Natural killer cell (primary cell): ENCODE data around the gene SYNGR2. TPM values are rescaled to one million over a fixed set of nuclear protein-coding genes. Genes with fewer than 3 reads are reported as not detected.

Experiments
- ATAC-seq, 3 donors: fragments of 150-1000 bp in 2 of 3; fragments of 200-7000 bp in 1 of 3; cut with Tn5 transposase; 1 replicate in 1 of 3; 2 replicates in 2 of 3; pipeline ENCODE4 v1.10.0; 2021; ENCODE audit warnings: mild to moderate bottlenecking in 2 of 3, moderate library complexity in 2 of 3
- DNase-seq, 2 donors: peaks; one replicate each; pipeline versions ENCODE4 v3.0.0 to v3.0.0-alpha.2; 2013 to 2021; ENCODE audit warnings: mixed read lengths in 1 of 2
- H3K27ac ChIP-seq: one replicate; pipeline ENCODE4 v1.5.1; 2013; ENCODE audit warnings: mild to moderate bottlenecking, low read length
- H3K27me3 ChIP-seq: one replicate; pipeline ENCODE4 v1.6.1; 2013; ENCODE audit warnings: low read length; ENCODE audit not compliant: control insufficient read depth, insufficient read depth
- H3K36me3 ChIP-seq: one replicate; pipeline ENCODE4 v1.6.1; 2013; ENCODE audit warnings: low read length; ENCODE audit not compliant: control insufficient read depth, insufficient read depth
- H3K4me1 ChIP-seq: one replicate; pipeline ENCODE4 v1.6.1; 2013; ENCODE audit warnings: low read length; ENCODE audit not compliant: control insufficient read depth, insufficient read depth
- H3K4me3 ChIP-seq: one replicate; pipeline ENCODE4 v1.5.1; 2013; ENCODE audit warnings: low read length
- H3K9me3 ChIP-seq: one replicate; pipeline ENCODE4 v1.6.1; 2013; ENCODE audit warnings: low read length; ENCODE audit not compliant: control insufficient read depth, insufficient read depth
- H3K27ac Mint-ChIP-seq, 2 donors: one replicate each; pipeline ENCODE4 v1.8.0; 2022; ENCODE audit warnings: mild to moderate bottlenecking in 2 of 2, mixed read lengths in 2 of 2, moderate library complexity in 1 of 2
- H3K27me3 Mint-ChIP-seq, 2 donors: one replicate each; pipeline ENCODE4 v1.8.0; 2022; ENCODE audit warnings: low read depth in 2 of 2, mixed read lengths in 2 of 2
- H3K36me3 Mint-ChIP-seq: one replicate; pipeline ENCODE4 v1.8.0; 2022; ENCODE audit warnings: mixed read lengths
- H3K4me1 Mint-ChIP-seq, 2 donors: one replicate each; pipeline ENCODE4 v1.8.0; 2022; ENCODE audit warnings: mixed read lengths in 2 of 2
- H3K4me3 Mint-ChIP-seq: one replicate; pipeline ENCODE4 v1.8.0; 2022; ENCODE audit warnings: mild to moderate bottlenecking, moderate library complexity, mixed read lengths
- H3K9me3 Mint-ChIP-seq, 2 donors: one replicate each; pipeline ENCODE4 v1.8.0; 2022; ENCODE audit warnings: mixed read lengths in 2 of 2
- CTCF ChIP-seq: fragments of 200-600 bp; IDR thresholded peaks from one replicate; pipeline ENCODE4 v1.8.0; 2022; ENCODE audit warnings: antibody characterized with exemption
- WGBS: methylation state at CpG from one replicate; pipeline ENCODE4 v1.1.7; 2013; ENCODE audit warnings: missing lambda C conversion rate; ENCODE audit not compliant: insufficient coverage; 5-methylcytosine and 5-hydroxymethylcytosine counted together
- intact Hi-C: fragments of 100-400 bp; cut with micrococcal nuclease; formaldehyde crosslinking; loops from one replicate; pipeline ENCODE4 v1.14.2; 2022
- total RNA-seq, 4 donors: library from RNA; stranded (reverse); fragments of 120-200 nt in 1 of 4; gene quantifications; one replicate each; pipeline versions ENCODE4 v1.2.3 to v1.2.4, GENCODE V29; 2013 to 2022

SYNGR2 gene
- total RNA-seq, 3 donors from 2014 or later (not counting 1 experiment from before 2014, with no cell fraction given) = 41.2 to 62.1 (median 43.5) TPM

- H3K36me3 Mint-ChIP-seq = no peaks in the 10 kb centered on the region
Observed at GRCh38 chr17:78128551-78129350, 39.6 kb upstream of the SYNGR2 start, which contains the start of gene TMC6. Gene TMC6, minus strand, starts transcription at chr17:78128755. Its CDS starts 1,923 bp downstream, at chr17:78126832.

GRCh38 chr17:78129351-78130089 is 38.9 kb upstream of the SYNGR2 start:
- H3K27ac Mint-ChIP-seq = peak overlapping the region; percentile 88 to 99
- WGBS = 19% methylated on average over 4 of the region's 4 CpGs
- Histone ChIP-seq H3K4me1 (peaks cover 83% of the 10 kb centered on the region), H3K4me3 (peak overlapping the region; percentile 71), H3K27ac (peak overlapping the region; percentile 74), H3K9me3 (no peaks in the 10 kb centered on the region), H3K36me3 (peaks cover 51% of the 10 kb centered on the region), H3K27me3 (no peaks in the 10 kb centered on the region)
- ATAC-seq (no peak), DNase-seq (peak in 1 of 2 donors; percentile 70)
- H3K4me1 Mint-ChIP-seq = peaks cover 45 to 66% of the 10 kb centered on the region in 2 donors
- intact Hi-C loops = loop anchor here (1.0 to 5.0 kb wide), 2 partner anchors 8 to 1673 kb away; no protein-coding TSS in a partner anchor
- H3K36me3 Mint-ChIP-seq = no peaks in the 10 kb centered on the region
- H3K27me3 Mint-ChIP-seq = no peaks in the 10 kb centered on the region
- no peak for TF ChIP-seq CTCF
- H3K9me3 Mint-ChIP-seq = no peaks in the 10 kb centered on the region
- peak overlapping the region; percentile 93 for H3K4me3 Mint-ChIP-seq

More at GRCh38 chr17:78128551-78129350, 39.6 kb upstream of the SYNGR2 start, which contains the start of gene TMC6:
- no peaks in the 10 kb centered on the region for H3K27me3 Mint-ChIP-seq
- H3K4me3 Mint-ChIP-seq = peak within 1 kb of the TSS; percentile 93
- no peaks in the 10 kb centered on the region for H3K9me3 Mint-ChIP-seq
- H3K9me3 ChIP-seq = no peaks in the 10 kb centered on the region
- H3K4me1 Mint-ChIP-seq = peaks cover 42 to 66% of the 10 kb centered on the region in 2 donors
- intact Hi-C loops = no loop called here
- H3K27ac Mint-ChIP-seq = peak within 1 kb of the TSS; percentile 88 to 99
- TF ChIP-seq CTCF = no peak
- peak; percentile 24 to 48 (median 47) for ATAC-seq
- no peaks in the 10 kb centered on the region for H3K27me3 ChIP-seq
- H3K36me3 ChIP-seq = peaks cover 50% of the 10 kb centered on the region
- under 1% methylated on average over 53 of the region's 54 CpGs for WGBS
- DNase-seq = peak; percentile 62 to 87
- peaks cover 83% of the 10 kb centered on the region for H3K4me1 ChIP-seq
- peak within 1 kb of the TSS; percentile 91 for H3K4me3 ChIP-seq
- peak within 1 kb of the TSS; percentile 74 for H3K27ac ChIP-seq

GRCh38 chr17:78130090-78130436 is 38.3 kb upstream of the SYNGR2 start:
- peak overlapping the region; percentile 93 for H3K4me3 Mint-ChIP-seq
- no peaks in the 10 kb centered on the region for H3K27me3 Mint-ChIP-seq
- peak overlapping the region; percentile 88 to 99 for H3K27ac Mint-ChIP-seq
- peak overlapping the region; percentile 74 for H3K27ac ChIP-seq
- 2% methylated on average over 5 of the region's 5 CpGs for WGBS
- peak overlapping the region; percentile 71 for H3K4me3 ChIP-seq
- H3K9me3 ChIP-seq = no peaks in the 10 kb centered on the region
- no peaks in the 10 kb centered on the region for H3K27me3 ChIP-seq
- intact Hi-C loops = loop anchor here (1.0 to 5.0 kb wide), 2 partner anchors 9 to 1672 kb away; no protein-coding TSS in a partner anchor
- peaks cover 51% of the 10 kb centered on the region for H3K36me3 ChIP-seq
- no peaks in the 10 kb centered on the region for H3K36me3 Mint-ChIP-seq
- peak in 1 of 2 donors; percentile 64 for DNase-seq
- no peak for TF ChIP-seq CTCF
- no peaks in the 10 kb centered on the region for H3K9me3 Mint-ChIP-seq
- H3K4me1 ChIP-seq = peaks cover 83% of the 10 kb centered on the region
- peaks cover 47 to 69% of the 10 kb centered on the region in 2 donors for H3K4me1 Mint-ChIP-seq
- ATAC-seq = no peak
